ENCODE data around the gene TUBA1A. TPM values are rescaled to one million over a fixed set of nuclear protein-coding genes. Genes with fewer than 3 reads are reported as not detected.
"Not testable (repeated sequence)": the region's sequence is repeated elsewhere in the genome, so short reads cannot be mapped to it uniquely, and the experiment has no call there.

TUBA1A gene
- total RNA-seq, 1 donor from 2014 or later = 942 TPM

DNA sequence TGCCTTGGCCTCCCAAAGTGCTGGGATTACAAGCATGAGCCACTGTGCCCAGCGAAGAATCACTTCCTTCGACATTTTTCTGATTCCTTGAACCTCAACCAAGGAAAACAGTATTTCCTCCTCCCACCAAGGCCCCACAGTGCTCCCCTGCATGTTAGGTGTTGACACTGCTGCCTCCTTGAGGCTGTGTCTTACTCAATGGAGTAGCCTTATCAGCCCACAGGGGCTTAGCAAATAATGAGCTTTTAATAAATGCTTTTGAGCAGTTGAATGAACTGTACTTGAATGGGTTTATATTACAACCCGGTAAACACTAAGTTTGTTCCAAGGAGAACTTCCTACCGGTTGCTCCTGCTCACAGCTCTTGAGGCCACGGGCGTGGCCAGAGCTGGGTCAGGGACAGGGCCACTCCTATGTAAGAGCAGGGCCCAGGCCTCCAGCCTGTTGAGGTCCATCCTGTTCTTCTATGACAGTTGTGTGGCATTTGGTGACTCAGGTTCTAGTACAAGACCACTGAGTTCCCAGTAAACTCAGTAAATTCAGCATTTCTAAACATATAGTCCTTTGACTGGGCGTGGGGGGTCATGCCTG is 36.8 kb upstream of the TUBA1A start:
- Histone ChIP-seq H3K36me3 (ENCODE audit: control insufficient read depth in 3 of 3, insufficient read depth in 3 of 3, low read length in 3 of 3) (no peaks in the 10 kb centered on the region), H3K4me3 (ENCODE audit: low read length in 3 of 3) (no peak overlapping the region), H3K4me1 (ENCODE audit: control insufficient read depth in 3 of 3, insufficient read depth in 3 of 3, low read length in 3 of 3) (no peaks in the 10 kb centered on the region), H3K27me3 (ENCODE audit: control insufficient read depth in 3 of 3, insufficient read depth in 3 of 3, low read length in 3 of 3) (no peaks in the 10 kb centered on the region), H3K9ac (ENCODE audit: low read depth in 1 of 3, low read length in 3 of 3) (no peak overlapping the region), H3K9me3 (ENCODE audit: control insufficient read depth in 3 of 3, low read length in 3 of 3) (no peaks in the 10 kb centered on the region), H3K27ac (ENCODE audit: low read depth, low read length) (no peak overlapping the region)

DNA sequence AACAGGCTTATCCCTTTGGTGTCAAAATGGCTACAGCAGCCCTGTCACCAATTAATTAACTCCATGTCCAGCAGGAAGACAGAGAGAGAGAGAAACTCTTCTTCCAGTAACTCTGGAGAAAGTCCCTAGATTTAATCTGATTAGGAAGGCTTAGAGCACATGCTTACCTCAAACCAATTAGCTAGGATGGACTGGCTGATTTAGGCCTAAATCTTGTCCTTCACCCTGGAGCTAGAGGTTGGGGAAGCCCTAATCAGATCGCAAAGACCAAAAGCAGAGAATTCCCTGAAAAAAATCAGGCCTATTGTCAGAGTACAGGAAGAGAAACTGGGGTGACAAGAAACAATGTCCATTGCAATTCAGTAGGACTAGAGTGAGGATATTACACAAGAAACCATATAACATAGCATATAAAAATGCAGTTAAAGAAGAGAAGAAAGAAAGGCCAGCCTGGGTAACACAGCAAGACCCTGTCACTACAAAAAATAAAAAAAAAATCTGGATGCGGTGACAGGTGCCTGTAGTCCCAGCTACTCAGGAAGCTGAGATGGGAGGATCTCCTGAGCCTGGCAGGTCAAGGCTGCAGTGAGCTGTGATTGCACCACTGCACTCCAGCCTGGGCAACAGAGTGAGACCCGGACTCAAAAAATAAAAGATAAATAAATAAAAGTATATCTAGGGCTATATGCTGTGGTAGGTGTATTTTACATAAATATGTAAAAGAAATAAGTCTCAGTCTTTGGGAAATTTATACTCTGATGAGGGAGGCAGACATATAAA is 34.9 kb upstream of the TUBA1A start:
- peak overlapping the region; percentile 84 for H3K27ac ChIP-seq (ENCODE audit: low read depth, low read length)
- no peak overlapping the region for H3K9ac ChIP-seq (ENCODE audit: low read depth in 1 of 3, low read length in 3 of 3)
- no peaks in the 10 kb centered on the region for H3K4me1 ChIP-seq (ENCODE audit: control insufficient read depth in 3 of 3, insufficient read depth in 3 of 3, low read length in 3 of 3)
- no peaks in the 10 kb centered on the region for H3K9me3 ChIP-seq (ENCODE audit: control insufficient read depth in 3 of 3, low read length in 3 of 3)
- H3K36me3 ChIP-seq (ENCODE audit: control insufficient read depth in 3 of 3, insufficient read depth in 3 of 3, low read length in 3 of 3) = no peaks in the 10 kb centered on the region
- no peak overlapping the region for H3K4me3 ChIP-seq (ENCODE audit: low read length in 3 of 3)
- no peaks in the 10 kb centered on the region for H3K27me3 ChIP-seq (ENCODE audit: control insufficient read depth in 3 of 3, insufficient read depth in 3 of 3, low read length in 3 of 3)

DNA sequence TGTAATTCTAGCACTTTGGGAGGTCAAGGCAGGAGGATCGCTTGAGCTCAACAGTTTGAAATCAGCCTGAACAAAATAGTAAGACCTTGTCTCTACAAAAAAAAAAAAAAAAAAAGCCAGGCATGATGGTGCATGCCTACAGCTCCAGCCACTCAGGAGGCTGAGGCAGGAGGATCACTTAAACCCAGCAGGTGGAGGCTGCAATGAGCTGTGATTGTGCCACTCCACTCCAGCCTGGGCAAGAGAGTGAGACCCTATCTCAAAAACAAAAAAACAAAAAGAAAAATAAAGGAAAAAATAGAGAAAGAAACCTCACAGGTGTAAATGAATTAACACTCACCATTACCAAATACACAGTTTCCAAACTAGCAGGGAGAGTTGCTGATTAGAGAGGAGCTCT is 34.2 kb upstream of the TUBA1A start:
- Histone ChIP-seq H3K9me3 (ENCODE audit: control insufficient read depth in 3 of 3, low read length in 3 of 3) (no peaks in the 10 kb centered on the region), H3K9ac (ENCODE audit: low read depth in 1 of 3, low read length in 3 of 3) (no peak overlapping the region), H3K4me1 (ENCODE audit: control insufficient read depth in 3 of 3, insufficient read depth in 3 of 3, low read length in 3 of 3) (no peaks in the 10 kb centered on the region), H3K27ac (ENCODE audit: low read depth, low read length) (peak overlapping the region; percentile 84), H3K27me3 (ENCODE audit: control insufficient read depth in 3 of 3, insufficient read depth in 3 of 3, low read length in 3 of 3) (no peaks in the 10 kb centered on the region), H3K36me3 (ENCODE audit: control insufficient read depth in 3 of 3, insufficient read depth in 3 of 3, low read length in 3 of 3) (no peaks in the 10 kb centered on the region), H3K4me3 (ENCODE audit: low read length in 3 of 3) (no peak overlapping the region)

DNA sequence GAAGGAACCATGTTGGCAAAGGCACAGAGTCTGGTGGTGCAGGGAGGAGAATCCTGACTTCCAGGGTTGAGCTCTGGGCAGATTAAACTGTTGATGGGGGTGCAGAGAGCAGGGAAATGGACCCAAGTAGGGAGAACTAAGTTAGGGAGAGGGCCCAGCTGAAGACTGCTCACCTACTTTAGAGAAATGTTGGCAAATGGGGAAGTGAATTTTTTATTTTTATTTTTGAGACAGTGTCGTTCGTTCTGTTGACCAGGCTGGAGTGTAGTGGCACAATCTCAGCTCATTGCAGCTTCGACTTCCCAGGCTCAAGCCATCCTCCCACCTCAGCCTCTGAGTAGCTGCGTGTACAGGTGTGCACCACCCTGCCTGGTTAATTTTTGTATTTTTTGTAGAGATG is 32.1 kb upstream of the TUBA1A start:
- H3K27me3 ChIP-seq (ENCODE audit: control insufficient read depth in 3 of 3, insufficient read depth in 3 of 3, low read length in 3 of 3) = no peaks in the 10 kb centered on the region
- H3K27ac ChIP-seq (ENCODE audit: low read depth, low read length) = no peak overlapping the region
- H3K36me3 ChIP-seq (ENCODE audit: control insufficient read depth in 3 of 3, insufficient read depth in 3 of 3, low read length in 3 of 3) = no peaks in the 10 kb centered on the region
- H3K9me3 ChIP-seq (ENCODE audit: control insufficient read depth in 3 of 3, low read length in 3 of 3) = no peaks in the 10 kb centered on the region
- H3K4me3 ChIP-seq (ENCODE audit: low read length in 3 of 3) = no peak overlapping the region
- H3K4me1 ChIP-seq (ENCODE audit: control insufficient read depth in 3 of 3, insufficient read depth in 3 of 3, low read length in 3 of 3) = no peaks in the 10 kb centered on the region
- H3K9ac ChIP-seq (ENCODE audit: low read depth in 1 of 3, low read length in 3 of 3) = no peak overlapping the region

DNA sequence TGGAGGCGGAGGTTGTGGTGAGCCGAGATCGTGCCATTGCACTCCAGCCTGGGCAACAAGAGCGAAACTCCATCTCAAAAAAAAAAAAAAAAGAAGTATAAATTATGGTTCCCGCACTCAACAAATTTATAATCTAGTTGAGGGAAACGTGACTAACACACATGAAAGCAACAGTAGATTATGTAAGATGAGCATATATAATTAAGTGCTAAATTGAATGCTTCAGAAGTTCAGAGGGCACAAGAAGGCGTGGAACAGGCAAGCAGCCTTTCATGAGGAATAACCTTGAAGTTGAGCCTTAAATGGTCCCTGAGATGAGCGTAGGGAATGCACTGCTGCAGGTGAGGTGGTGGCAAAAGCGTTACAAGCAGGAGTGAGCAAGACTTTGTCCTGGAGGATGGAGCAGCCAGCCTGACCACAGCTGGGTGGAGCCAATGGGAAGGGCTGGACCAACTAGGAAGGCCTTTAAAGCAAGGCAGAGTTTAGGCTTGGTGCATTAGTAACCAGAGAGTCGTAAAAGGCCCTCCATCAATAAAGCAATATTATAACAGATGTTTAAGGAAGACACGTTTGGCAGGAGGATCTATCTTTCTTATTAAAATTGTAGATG is 30.6 kb upstream of the TUBA1A start:
- no peaks in the 10 kb centered on the region for H3K36me3 ChIP-seq (ENCODE audit: control insufficient read depth in 3 of 3, insufficient read depth in 3 of 3, low read length in 3 of 3)
- H3K4me1 ChIP-seq (ENCODE audit: control insufficient read depth in 3 of 3, insufficient read depth in 3 of 3, low read length in 3 of 3) = peaks cover 8 to 9% (median 8%) of the 10 kb centered on the region in 3 donors
- H3K27ac ChIP-seq (ENCODE audit: low read depth, low read length) = no peak overlapping the region
- no peak overlapping the region for H3K4me3 ChIP-seq (ENCODE audit: low read length in 3 of 3)
- H3K9ac ChIP-seq (ENCODE audit: low read depth in 1 of 3, low read length in 3 of 3) = no peak overlapping the region
- no peaks in the 10 kb centered on the region for H3K27me3 ChIP-seq (ENCODE audit: control insufficient read depth in 3 of 3, insufficient read depth in 3 of 3, low read length in 3 of 3)
- no peaks in the 10 kb centered on the region for H3K9me3 ChIP-seq (ENCODE audit: control insufficient read depth in 3 of 3, low read length in 3 of 3)

DNA sequence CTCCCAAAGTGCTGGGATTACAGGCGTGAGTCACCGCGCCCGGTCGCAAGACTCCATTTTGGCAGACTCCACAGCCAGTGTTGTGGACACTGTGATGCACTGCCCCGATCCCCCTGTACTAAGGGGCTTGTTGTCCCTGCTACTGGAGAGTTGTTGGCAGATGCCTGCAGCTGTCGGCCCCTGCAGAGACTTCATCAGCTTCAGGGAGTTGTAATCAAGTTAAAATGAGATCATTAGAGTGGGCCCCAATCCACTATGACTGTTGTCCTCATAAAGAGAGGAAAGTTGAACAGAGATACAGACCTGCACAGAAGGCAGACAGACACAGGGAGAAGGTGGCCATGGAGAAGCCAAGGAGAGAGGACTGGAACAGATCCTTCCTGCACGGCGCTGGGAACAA is 23.7 kb upstream of the TUBA1A start:
- Histone ChIP-seq H3K36me3 (ENCODE audit: control insufficient read depth in 3 of 3, insufficient read depth in 3 of 3, low read length in 3 of 3) (no peaks in the 10 kb centered on the region), H3K4me3 (ENCODE audit: low read length in 3 of 3) (no peak overlapping the region), H3K9me3 (ENCODE audit: control insufficient read depth in 3 of 3, low read length in 3 of 3) (no peaks in the 10 kb centered on the region), H3K27ac (ENCODE audit: low read depth, low read length) (no peak overlapping the region), H3K4me1 (ENCODE audit: control insufficient read depth in 3 of 3, insufficient read depth in 3 of 3, low read length in 3 of 3) (peaks cover 8 to 10% (median 9%) of the 10 kb centered on the region in 3 donors), H3K27me3 (ENCODE audit: control insufficient read depth in 3 of 3, insufficient read depth in 3 of 3, low read length in 3 of 3) (no peaks in the 10 kb centered on the region), H3K9ac (ENCODE audit: low read depth in 1 of 3, low read length in 3 of 3) (no peak overlapping the region)

DNA sequence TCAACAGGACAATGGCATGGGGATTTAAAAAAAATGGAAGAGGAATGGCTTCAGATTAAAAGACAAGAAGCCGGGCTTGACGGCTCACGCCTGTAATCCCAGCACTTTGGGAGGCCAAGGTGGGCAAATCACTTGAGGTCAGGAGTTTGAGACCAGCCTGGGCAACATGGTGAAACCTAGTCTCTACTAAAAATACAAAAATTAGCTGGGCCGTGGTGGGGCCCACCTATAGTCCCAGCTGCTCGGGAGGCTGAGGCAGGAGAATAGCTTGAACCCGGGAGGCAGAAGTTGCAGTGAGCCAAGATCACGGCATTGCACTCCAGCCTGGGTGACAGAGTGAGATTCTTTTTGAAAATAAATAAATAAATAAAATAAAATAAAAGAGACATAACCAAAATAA is 21.8 kb upstream of the TUBA1A start:
- H3K27ac ChIP-seq (ENCODE audit: low read depth, low read length); H3K9me3 ChIP-seq (ENCODE audit: control insufficient read depth in 3 of 3, low read length in 3 of 3); H3K4me1 ChIP-seq (ENCODE audit: control insufficient read depth in 3 of 3, insufficient read depth in 3 of 3, low read length in 3 of 3); H3K9ac ChIP-seq (ENCODE audit: low read depth in 1 of 3, low read length in 3 of 3); H3K36me3 ChIP-seq (ENCODE audit: control insufficient read depth in 3 of 3, insufficient read depth in 3 of 3, low read length in 3 of 3); H3K4me3 ChIP-seq (ENCODE audit: low read length in 3 of 3); H3K27me3 ChIP-seq (ENCODE audit: control insufficient read depth in 3 of 3, insufficient read depth in 3 of 3, low read length in 3 of 3): not testable (repeated sequence)

DNA sequence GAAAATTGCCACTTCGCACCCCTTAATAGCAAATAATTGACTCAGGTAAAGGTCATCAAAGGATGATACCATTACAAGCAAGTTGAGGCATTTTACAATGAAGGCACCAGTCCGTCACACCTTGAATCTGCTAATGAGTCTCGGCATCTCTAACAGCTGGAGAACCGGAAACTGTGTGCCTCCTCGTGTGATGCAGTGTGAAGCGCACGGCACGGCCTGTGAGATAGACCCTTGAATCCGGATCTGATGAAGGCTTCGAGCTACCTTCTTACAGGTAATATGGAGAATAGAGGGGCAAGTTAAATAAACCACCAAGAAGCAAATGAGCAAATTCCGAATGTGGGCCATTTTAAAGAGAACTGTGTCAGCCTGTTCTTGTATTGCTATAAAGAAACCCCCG is 19.8 kb upstream of the TUBA1A start:
- H3K27me3 ChIP-seq (ENCODE audit: control insufficient read depth in 3 of 3, insufficient read depth in 3 of 3, low read length in 3 of 3) = no peaks in the 10 kb centered on the region
- H3K36me3 ChIP-seq (ENCODE audit: control insufficient read depth in 3 of 3, insufficient read depth in 3 of 3, low read length in 3 of 3) = no peaks in the 10 kb centered on the region
- H3K9me3 ChIP-seq (ENCODE audit: control insufficient read depth in 3 of 3, low read length in 3 of 3) = no peaks in the 10 kb centered on the region
- H3K27ac ChIP-seq (ENCODE audit: low read depth, low read length) = no peak overlapping the region
- no peak overlapping the region for H3K4me3 ChIP-seq (ENCODE audit: low read length in 3 of 3)
- H3K9ac ChIP-seq (ENCODE audit: low read depth in 1 of 3, low read length in 3 of 3) = no peak overlapping the region
- H3K4me1 ChIP-seq (ENCODE audit: control insufficient read depth in 3 of 3, insufficient read depth in 3 of 3, low read length in 3 of 3) = no peaks in the 10 kb centered on the region

DNA sequence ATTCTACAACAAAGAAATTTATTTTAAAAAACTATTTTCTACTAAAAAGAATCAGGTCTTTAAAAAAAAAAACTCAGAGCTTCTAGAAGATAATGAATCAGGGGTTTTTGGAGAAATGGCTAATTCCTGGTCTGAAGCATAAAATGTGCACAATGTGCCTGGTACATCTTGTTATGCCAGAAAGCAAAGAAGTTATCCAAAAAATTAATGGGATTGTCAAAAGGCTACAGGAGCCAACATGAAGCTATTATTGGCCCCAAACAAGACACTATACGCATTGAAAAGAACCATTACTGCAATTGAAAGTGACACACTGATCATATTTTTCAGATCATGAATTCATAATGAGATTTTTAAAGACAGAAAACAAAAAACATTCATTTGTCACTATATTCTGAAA is 19.3 kb upstream of the TUBA1A start:
- H3K36me3 ChIP-seq (ENCODE audit: control insufficient read depth in 3 of 3, insufficient read depth in 3 of 3, low read length in 3 of 3) = no peaks in the 10 kb centered on the region
- no peak overlapping the region for H3K4me3 ChIP-seq (ENCODE audit: low read length in 3 of 3)
- no peak overlapping the region for H3K27ac ChIP-seq (ENCODE audit: low read depth, low read length)
- H3K9me3 ChIP-seq (ENCODE audit: control insufficient read depth in 3 of 3, low read length in 3 of 3) = no peaks in the 10 kb centered on the region
- H3K4me1 ChIP-seq (ENCODE audit: control insufficient read depth in 3 of 3, insufficient read depth in 3 of 3, low read length in 3 of 3) = no peaks in the 10 kb centered on the region
- H3K27me3 ChIP-seq (ENCODE audit: control insufficient read depth in 3 of 3, insufficient read depth in 3 of 3, low read length in 3 of 3) = no peaks in the 10 kb centered on the region
- H3K9ac ChIP-seq (ENCODE audit: low read depth in 1 of 3, low read length in 3 of 3) = no peak overlapping the region

DNA sequence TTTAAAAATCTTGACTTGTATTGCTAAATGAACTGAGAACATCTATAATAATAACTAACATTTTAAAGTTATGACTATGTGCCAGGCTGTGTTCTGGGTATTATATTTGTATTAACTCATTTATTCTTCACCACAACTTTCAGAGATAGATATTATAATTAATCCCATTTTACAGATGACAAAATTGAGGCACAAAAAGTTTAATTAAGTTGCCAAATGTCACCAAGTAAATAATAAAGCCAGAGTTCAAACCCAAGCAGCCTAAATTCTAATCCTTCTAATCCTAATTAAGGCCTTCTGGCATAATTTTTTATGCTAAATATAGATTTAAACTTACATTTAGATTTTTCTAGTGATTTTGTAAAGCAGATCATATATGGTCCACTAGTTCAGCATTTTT is 17.5 kb upstream of the TUBA1A start:
- no peaks in the 10 kb centered on the region for H3K27me3 ChIP-seq (ENCODE audit: control insufficient read depth in 3 of 3, insufficient read depth in 3 of 3, low read length in 3 of 3)
- no peak overlapping the region for H3K9ac ChIP-seq (ENCODE audit: low read depth in 1 of 3, low read length in 3 of 3)
- H3K36me3 ChIP-seq (ENCODE audit: control insufficient read depth in 3 of 3, insufficient read depth in 3 of 3, low read length in 3 of 3) = no peaks in the 10 kb centered on the region
- H3K4me3 ChIP-seq (ENCODE audit: low read length in 3 of 3) = no peak overlapping the region
- H3K9me3 ChIP-seq (ENCODE audit: control insufficient read depth in 3 of 3, low read length in 3 of 3) = no peaks in the 10 kb centered on the region
- H3K4me1 ChIP-seq (ENCODE audit: control insufficient read depth in 3 of 3, insufficient read depth in 3 of 3, low read length in 3 of 3) = peaks cover 7 to 8% (median 8%) of the 10 kb centered on the region in 3 donors
- no peak overlapping the region for H3K27ac ChIP-seq (ENCODE audit: low read depth, low read length)

Data from skeletal muscle tissue (tissue), 4 donors.